Hematopoietic multipotent progenitor cell treated with erythropoietin and hydrocortisone succinate and interleukin-3 and kit ligand, for 4 days (in vitro differentiated cells): ENCODE results near the gene IGFN1.
"Not testable (repeated sequence)": the region's sequence is repeated elsewhere in the genome, so short reads cannot be mapped to it uniquely, and the experiment has no call there.

Experiments used
- DNase-seq: peaks from one replicate; pipeline ENCODE4 v3.0.0-alpha.2; 2015

IGFN1 gene

GRCh38 chr1:201218409-201218808, 27.8 kb downstream of the IGFN1 start:
- DNase-seq, result no peak

GRCh38 chr1:201219481-201220387, 29.1 kb downstream of the IGFN1 start:
- DNase-seq, result no peak

GRCh38 chr1:201220388-201220715, 29.7 kb downstream of the IGFN1 start:
- DNase-seq, result no peak

GRCh38 chr1:201221201-201221846, 30.7 kb downstream of the IGFN1 start:
- DNase-seq, result no peak

GRCh38 chr1:201222125-201222524, 31.5 kb downstream of the IGFN1 start:
- no peak for DNase-seq

GRCh38 chr1:201223852-201224665, 33.4 kb downstream of the IGFN1 start:
- no peak for DNase-seq

GRCh38 chr1:201224666-201225370, 34.2 kb downstream of the IGFN1 start:
- DNase-seq, result no peak

- DNase-seq, result no peak
Measured at GRCh38 chr1:201226178-201226514, 35.5 kb downstream of the IGFN1 start.

GRCh38 chr1:201226859-201227488, 36.4 kb downstream of the IGFN1 start:
- no peak for DNase-seq

GRCh38 chr1:201228011-201228983, 37.7 kb downstream of the IGFN1 start:
- no peak for DNase-seq

- DNase-seq, result no peak
Measured at GRCh38 chr1:201229095-201229494, 38.5 kb downstream of the IGFN1 start.

GRCh38 chr1:201229771-201230635, 39.4 kb downstream of the IGFN1 start:
- DNase-seq, result no peak

- no peak for DNase-seq
Measured at GRCh38 chr1:201230676-201231075, 40.1 kb downstream of the IGFN1 start.

- not testable (repeated sequence) for DNase-seq
Measured at GRCh38 chr1:201239646-201240045, 49.0 kb downstream of the IGFN1 start.

- no peak for DNase-seq
Measured at GRCh38 chr1:201240171-201240570, 49.5 kb downstream of the IGFN1 start.

GRCh38 chr1:201241736-201242135, 51.1 kb downstream of the IGFN1 start:
- DNase-seq, result no peak

- DNase-seq, result no peak
Measured at GRCh38 chr1:201245082-201245481, 54.5 kb downstream of the IGFN1 start.

GRCh38 chr1:201248721-201249559, 58.3 kb downstream of the IGFN1 start:
- DNase-seq, result no peak

GRCh38 chr1:201250326-201251011, 59.8 kb downstream of the IGFN1 start:
- no peak for DNase-seq
